Globus pallidus (tissue), 1 donor: ENCODE measurements around the gene CUX1.
A peak's percentile ranks its signal among the peaks of the same experiment; 100 is the strongest.
"Not testable (repeated sequence)": the region's sequence is repeated elsewhere in the genome, so short reads cannot be mapped to it uniquely, and the experiment has no call there.

Experiments
- DNase-seq: peaks from one replicate; pipeline ENCODE4 v3.0.0-alpha.2; 2015; ENCODE audit warnings: low spot score

CUX1 gene

GRCh38 chr7:102146122-102146521 is 328.7 kb downstream of the CUX1 start:
- peak; percentile 66 for DNase-seq

- DNase-seq = no peak
These were observed 329.6 kb downstream of the CUX1 start for GRCh38 chr7:102147008-102147407.

- no peak for DNase-seq
These were observed 331.4 kb downstream of the CUX1 start for GRCh38 chr7:102148799-102149198.

GRCh38 chr7:102149416-102149815 is 332.0 kb downstream of the CUX1 start:
- no peak for DNase-seq

GRCh38 chr7:102150266-102150665 is 332.8 kb downstream of the CUX1 start:
- DNase-seq = no peak

GRCh38 chr7:102152672-102153598 is 335.5 kb downstream of the CUX1 start:
- no peak for DNase-seq

GRCh38 chr7:102153599-102153946 is 336.1 kb downstream of the CUX1 start:
- DNase-seq = no peak

GRCh38 chr7:102154425-102154824 is 337.0 kb downstream of the CUX1 start:
- no peak for DNase-seq

GRCh38 chr7:102155821-102156441 is 338.5 kb downstream of the CUX1 start:
- no peak for DNase-seq

- DNase-seq = no peak
These were observed 339.4 kb downstream of the CUX1 start for GRCh38 chr7:102156867-102157266.

GRCh38 chr7:102165136-102165535 is 347.7 kb downstream of the CUX1 start:
- DNase-seq = no peak

- DNase-seq = no peak
These were observed 349.8 kb downstream of the CUX1 start for GRCh38 chr7:102167254-102167653.

GRCh38 chr7:102169651-102170392 is 352.4 kb downstream of the CUX1 start:
- DNase-seq = no peak

- no peak for DNase-seq
These were observed 353.1 kb downstream of the CUX1 start for GRCh38 chr7:102170393-102170970.

GRCh38 chr7:102173669-102174068 is 356.2 kb downstream of the CUX1 start:
- no peak for DNase-seq

GRCh38 chr7:102175423-102176170 is 358.2 kb downstream of the CUX1 start:
- peak; percentile 68 for DNase-seq

GRCh38 chr7:102178410-102178809 is 361.0 kb downstream of the CUX1 start:
- DNase-seq = no peak

- no peak for DNase-seq
These were observed 363.3 kb downstream of the CUX1 start for GRCh38 chr7:102180727-102181126.

GRCh38 chr7:102181517-102181916 is 364.1 kb downstream of the CUX1 start:
- no peak for DNase-seq

- DNase-seq = no peak
These were observed 364.6 kb downstream of the CUX1 start for GRCh38 chr7:102182016-102182415.

GRCh38 chr7:102183848-102184247 is 366.4 kb downstream of the CUX1 start:
- not testable (repeated sequence) for DNase-seq

GRCh38 chr7:102184303-102184702 is 366.9 kb downstream of the CUX1 start:
- DNase-seq = no peak
